C4-2B (cell line): ENCODE data around the gene HLCS.

Experiments used
- H3K27ac ChIP-seq: fragments of 450-650 bp; 2 replicates; pipeline ENCODE4 v1.5.1; 2017
- CTCF ChIP-seq: fragments of 450-650 bp; conservative IDR thresholded peaks from 2 replicates; pipeline ENCODE4 v1.5.1; 2017; ENCODE audit warnings: mild to moderate bottlenecking
- ZFX ChIP-seq: fragments of 450-650 bp; IDR thresholded peaks from 2 replicates; pipeline ENCODE4 v1.6.1; 2017

The HLCS gene

GRCh38 chr21:36926989-36927718, 39.3 kb downstream of the HLCS start:
- H3K27ac ChIP-seq = peak overlapping the region; percentile 5; the same call in 1 of the 2 replicates
- no peak for TF ChIP-seq ZFX
- TF ChIP-seq CTCF = no peak

GRCh38 chr21:36923270-36923669, 43.2 kb downstream of the HLCS start:
- no peak overlapping the region for H3K27ac ChIP-seq
- TF ChIP-seq ZFX = no peak
- TF ChIP-seq CTCF = no peak

- TF ChIP-seq ZFX (no peak), CTCF (no peak)
- no peak overlapping the region for H3K27ac ChIP-seq
Observed at GRCh38 chr21:36922861-36923260, 43.6 kb downstream of the HLCS start.

- TF ChIP-seq ZFX = no peak
- no peak for TF ChIP-seq CTCF
- no peak overlapping the region for H3K27ac ChIP-seq
Observed at GRCh38 chr21:36918291-36918690, 48.2 kb downstream of the HLCS start.

- peak overlapping the region; percentile 8; the same call in 1 of the 2 replicates for H3K27ac ChIP-seq
- no peak for TF ChIP-seq ZFX
- peak; percentile 85 for TF ChIP-seq CTCF
Observed at GRCh38 chr21:36917471-36918158, 48.9 kb downstream of the HLCS start.

GRCh38 chr21:36916718-36917117, 49.8 kb downstream of the HLCS start:
- H3K27ac ChIP-seq = no peak overlapping the region

More at GRCh38 chr21:36916718-36917117, 49.8 kb downstream of the HLCS start:
- TF ChIP-seq ZFX = no peak
- no peak for TF ChIP-seq CTCF
